GM13977 (cell line): ENCODE measurements around the gene CNGA1.

ENCODE experiments used
- DNase-seq: peaks from one replicate; pipeline ENCODE4 v3.0.0; 2012; ENCODE audit warnings: low spot score
- in situ Hi-C: fragments of 300-500 bp; cut with MboI; formaldehyde crosslinking; loops from one replicate; pipeline ENCODE4 v1.12.0; 2022; ENCODE audit warnings: low sequenced_read_pairs, low pct_unique_long_range_greater_than_20kb, mixed read lengths, inconsistent platforms; ENCODE audit not compliant: unreplicated experiment
- TF ChIP-seq, protein P1 (sequence below): IDR thresholded peaks from 2 replicates; pipeline ENCODE4 v1.5.1; 2012; ENCODE audit warnings: mild to moderate bottlenecking, control low read depth; ENCODE audit not compliant: insufficient read depth; ENCODE audit errors: extremely low read depth, missing control alignments

CNGA1 gene

GRCh38 chr4:47899639-47900038 is 116.8 kb downstream of the CNGA1 start:
- TF ChIP-seq, protein P1, sequence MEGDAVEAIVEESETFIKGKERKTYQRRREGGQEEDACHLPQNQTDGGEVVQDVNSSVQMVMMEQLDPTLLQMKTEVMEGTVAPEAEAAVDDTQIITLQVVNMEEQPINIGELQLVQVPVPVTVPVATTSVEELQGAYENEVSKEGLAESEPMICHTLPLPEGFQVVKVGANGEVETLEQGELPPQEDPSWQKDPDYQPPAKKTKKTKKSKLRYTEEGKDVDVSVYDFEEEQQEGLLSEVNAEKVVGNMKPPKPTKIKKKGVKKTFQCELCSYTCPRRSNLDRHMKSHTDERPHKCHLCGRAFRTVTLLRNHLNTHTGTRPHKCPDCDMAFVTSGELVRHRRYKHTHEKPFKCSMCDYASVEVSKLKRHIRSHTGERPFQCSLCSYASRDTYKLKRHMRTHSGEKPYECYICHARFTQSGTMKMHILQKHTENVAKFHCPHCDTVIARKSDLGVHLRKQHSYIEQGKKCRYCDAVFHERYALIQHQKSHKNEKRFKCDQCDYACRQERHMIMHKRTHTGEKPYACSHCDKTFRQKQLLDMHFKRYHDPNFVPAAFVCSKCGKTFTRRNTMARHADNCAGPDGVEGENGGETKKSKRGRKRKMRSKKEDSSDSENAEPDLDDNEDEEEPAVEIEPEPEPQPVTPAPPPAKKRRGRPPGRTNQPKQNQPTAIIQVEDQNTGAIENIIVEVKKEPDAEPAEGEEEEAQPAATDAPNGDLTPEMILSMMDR, result no peak
- in situ Hi-C loops, result no loop called here
- no peak for DNase-seq

- TF ChIP-seq, protein P1, result no peak
- in situ Hi-C loops, result no loop called here
Measured at GRCh38 chr4:47891928-47892327, 124.6 kb downstream of the CNGA1 start.

More at GRCh38 chr4:47891928-47892327, 124.6 kb downstream of the CNGA1 start:
- DNase-seq, result no peak
